ENCODE results near the gene ZSWIM3. TPM values are rescaled to one million over a fixed set of nuclear protein-coding genes. Genes with fewer than 3 reads are reported as not detected.

Gene ZSWIM3
- total and polyA plus RNA-seq, 2 of the 8 experiments (the other 6 are each of a cell fraction or from before 2014, with no cell fraction given): 5.5 to 6.9 TPM

DNA sequence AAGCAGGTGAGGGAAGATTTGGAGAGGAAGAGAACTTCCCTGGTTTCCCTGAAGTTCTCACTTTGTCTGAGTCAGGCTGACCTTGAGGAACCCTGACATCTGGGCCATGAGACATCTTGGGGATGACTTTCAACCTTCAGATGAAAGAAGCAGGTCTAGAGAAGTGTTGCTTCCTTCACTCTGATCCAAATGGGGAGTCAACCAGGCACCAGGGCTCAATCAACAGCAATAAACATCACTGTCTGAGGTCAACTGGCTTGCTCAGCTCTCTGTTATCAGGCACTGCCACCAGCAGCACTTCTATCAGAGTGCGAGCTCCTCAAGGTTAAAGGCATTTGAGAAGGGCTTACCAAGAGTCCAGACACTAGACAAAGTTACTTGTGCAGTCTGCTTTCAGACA lies 6.5 kb upstream of the ZSWIM3 start:
- H2BK120ac ChIP-seq (replicated peaks; ENCODE audit: low read depth, low read length): peak overlapping the region; percentile 19
- WGBS, 2 experiments (ENCODE audit: extremely low coverage in 1 of 2, insufficient coverage in 1 of 2, insufficient read length in 1 of 2, insufficient replicate concordance in 2 of 2, low coverage in 1 of 2, low lambda C conversion rate in 2 of 2, missing lambda C conversion rate in 1 of 2): 91% methylated on average over 1 of the region's 1 CpG; no CpG with 5 or more reads in 1 of the 2 experiments
- no peak for TF ChIP-seq GABPA (IDR thresholded peaks at IDR 0.05; ENCODE audit: borderline replicate concordance, insufficient read depth, low read length)
- TF ChIP-seq ASH2L (IDR thresholded peaks at IDR 0.05; ENCODE audit: low read length): no peak
- no peak for TF ChIP-seq JUND (IDR thresholded peaks at IDR 0.05; ENCODE audit: low read length)
- TF ChIP-seq ZNF274 (IDR thresholded peaks at IDR 0.05; ENCODE audit: borderline replicate concordance, extremely low read depth, low read length): no peak
- TF ChIP-seq SUZ12 (IDR thresholded peaks at IDR 0.05; ENCODE audit: low read length): no peak
- no peak for TF ChIP-seq RXRA (IDR thresholded peaks at IDR 0.05; ENCODE audit: insufficient read depth, low read depth, low read length)
- TF ChIP-seq SP4 (IDR thresholded peaks at IDR 0.05; ENCODE audit: low read length): no peak
- no peak for TF ChIP-seq POLR2A (IDR thresholded peaks at IDR 0.05; ENCODE audit: control extremely low read depth in 1 of 2, low read depth in 2 of 2, low read length in 2 of 2)
- TF ChIP-seq SP2 (IDR thresholded peaks at IDR 0.05; ENCODE audit: low read length): no peak
- TF ChIP-seq SAP30 (IDR thresholded peaks at IDR 0.05; ENCODE audit: insufficient read depth, insufficient replicate concordance, low read length): no peak
- TF ChIP-seq CHD1 (IDR thresholded peaks at IDR 0.05; ENCODE audit: low read depth, low read length): no peak
- TF ChIP-seq BACH1 (IDR thresholded peaks at IDR 0.05; ENCODE audit: low read length): no peak

More for the DNA sequence above, 6.5 kb upstream of the ZSWIM3 start:
- H3K27ac ChIP-seq (ENCODE audit: low read depth, low read length): no peak overlapping the region
- FAIRE-seq (no peak), DNase-seq (ENCODE audit: low read depth in 1 of 2, low spot score in 2 of 2) (no peak)
- H3K56ac ChIP-seq (replicated peaks; ENCODE audit: insufficient read length, low read depth, low read length): no peak overlapping the region
- H3K4me2 ChIP-seq (ENCODE audit: insufficient read depth in 1 of 2, low read depth in 2 of 2, low read length in 2 of 2): no peak overlapping the region
- H3K79me1 ChIP-seq (ENCODE audit: low read depth, low read length): no peaks in the 10 kb centered on the region
- peak overlapping the region; percentile 80; the same call in 1 of the 2 replicates for H2AK5ac ChIP-seq (ENCODE audit: low read depth, low read length)
- peak overlapping the region; percentile 26 for H4K91ac ChIP-seq (replicated peaks; ENCODE audit: insufficient read length, low read length)
- no peaks in the 10 kb centered on the region for H3K9me3 ChIP-seq (ENCODE audit: insufficient read depth in 2 of 2, low read depth in 1 of 2, low read length in 1 of 2)
- H2AFZ ChIP-seq (ENCODE audit: low read length): no peak overlapping the region
- H3K23ac ChIP-seq (ENCODE audit: insufficient read length): no peak overlapping the region
- H2BK15ac ChIP-seq (ENCODE audit: low read length): peak overlapping the region; percentile 40; the same call in 1 of the 2 replicates
- no peaks in the 10 kb centered on the region for H3K23me2 ChIP-seq (ENCODE audit: low read depth, low read length)
- H3K27me3 ChIP-seq (replicated peaks in 1 of 4; ENCODE audit: control insufficient read depth in 3 of 4, extremely low read depth in 1 of 4, insufficient read depth in 3 of 4, low read length in 3 of 4): no peaks in the 10 kb centered on the region
- no peak overlapping the region for H4K8ac ChIP-seq (ENCODE audit: extremely low read depth, insufficient read depth, low read length)
- ChIA-PET CTCF (ENCODE audit: partially characterized antibody) (interaction anchor here (1.9 to 2.0 kb wide), 2 partner anchors 11 to 26 kb away, joined by 5 to 7 read pairs; no protein-coding TSS in a partner anchor), POLR2A (ENCODE audit: partially characterized antibody) (interaction anchor here (0.6 to 9.9 kb wide), 3 partner anchors 12 to 513 kb away, joined by 3 to 178 read pairs (median 3); partner anchors contain the start of gene SNX21)
- peak overlapping the region; percentile 57; the same call in 1 of the 2 replicates for H2BK20ac ChIP-seq (ENCODE audit: low read length)
- no peak overlapping the region for H3K4ac ChIP-seq (replicated peaks; ENCODE audit: insufficient read length, low read depth, low read length)
- no peak overlapping the region for H3K9ac ChIP-seq (replicated peaks in 1 of 4; ENCODE audit: extremely low read depth in 1 of 4, low read depth in 3 of 4, low read length in 3 of 4)
- H4K5ac ChIP-seq (ENCODE audit: insufficient read length, low read depth, low read length): no peak overlapping the region
- H4K20me1 ChIP-seq (replicated peaks in 1 of 2; ENCODE audit: control insufficient read depth in 1 of 2, insufficient read depth in 2 of 2, low read length in 2 of 2): no peaks in the 10 kb centered on the region
- peaks cover 0 to 13% of the 10 kb centered on the region in 2 experiments; a peak in 2 of 4 replicates for H3K79me2 ChIP-seq (ENCODE audit: control insufficient read depth in 1 of 2, insufficient read depth in 2 of 2, low read length in 2 of 2)
- H3K18ac ChIP-seq (ENCODE audit: extremely low read depth, low read length): no peak overlapping the region
- peaks cover 0 to 32% (median 0%) of the 10 kb centered on the region in 4 experiments; a peak in 4 of 8 replicates for H3K36me3 ChIP-seq (ENCODE audit: control insufficient read depth in 2 of 4, insufficient read depth in 4 of 4, low read length in 3 of 4)
- no peak overlapping the region for H3K4me3 ChIP-seq (ENCODE audit: extremely low read depth in 1 of 4, insufficient read depth in 2 of 4, low read depth in 3 of 4, low read length in 4 of 4)
- peak overlapping the region; percentile 74; the same call in 1 of the 2 replicates for H2BK5ac ChIP-seq (ENCODE audit: low read depth, low read length)
- H3K4me1 ChIP-seq (replicated peaks in 1 of 4; ENCODE audit: control insufficient read depth in 3 of 4, insufficient read depth in 4 of 4, low read length in 3 of 4): peaks cover 4 to 16% (median 12%) of the 10 kb centered on the region in 4 experiments
- peak overlapping the region; percentile 62 for H2BK12ac ChIP-seq (ENCODE audit: low read depth, low read length)
- no peak overlapping the region for H3K14ac ChIP-seq (ENCODE audit: insufficient read length)
